ENCODE results near the gene MX2.

Gene MX2

GRCh38 chr21:41366522-41367151, 4.8 kb downstream of the MX2 start:
- DNase-seq: peak; percentile 25

DNA sequence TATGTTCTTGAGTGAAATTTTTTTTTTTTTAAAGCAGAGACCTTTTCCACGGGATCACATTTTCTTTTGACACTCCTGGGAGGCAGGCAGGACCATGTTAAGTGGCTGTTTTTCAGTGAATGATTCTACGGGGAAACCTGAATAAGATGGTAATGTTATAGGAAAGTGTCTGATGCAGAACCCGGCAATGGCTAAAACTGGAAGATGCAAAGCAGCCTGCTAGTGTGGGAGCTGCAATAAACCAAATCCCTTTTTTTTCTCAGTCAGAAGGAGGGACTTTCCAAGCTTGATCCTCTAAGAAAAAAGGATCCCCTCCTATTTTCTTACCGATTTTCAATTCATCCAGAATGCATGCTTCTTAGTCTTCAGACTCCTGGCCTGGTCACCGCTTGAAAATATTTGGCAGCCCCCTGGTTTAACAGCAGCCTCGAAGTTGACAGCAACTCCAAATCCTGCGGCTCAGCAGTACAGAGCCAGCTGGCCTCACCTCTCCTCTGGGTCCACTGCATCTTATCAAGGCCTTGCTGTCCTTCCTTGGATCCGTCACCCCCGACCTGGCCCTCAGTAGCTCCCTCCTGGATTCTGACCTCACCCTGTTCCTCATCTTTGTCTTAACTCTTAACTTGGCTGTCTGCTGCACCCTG, 5.6 kb downstream of the MX2 start:
- DNase-seq: no peak

GRCh38 chr21:41367945-41368734, 6.3 kb downstream of the MX2 start:
- no peak for DNase-seq

- no peak for DNase-seq
Observed at GRCh38 chr21:41368735-41369104, 6.9 kb downstream of the MX2 start.

- DNase-seq: no peak
Observed at GRCh38 chr21:41369105-41369919, 7.5 kb downstream of the MX2 start.

- peak; percentile 23 for DNase-seq
Observed at GRCh38 chr21:41369920-41370839, 8.4 kb downstream of the MX2 start.

GRCh38 chr21:41370840-41371684, 9.2 kb downstream of the MX2 start:
- no peak for DNase-seq

- DNase-seq: no peak
Observed at GRCh38 chr21:41371685-41372030, 9.8 kb downstream of the MX2 start.

- DNase-seq: no peak
Observed at GRCh38 chr21:41373253-41373652, 11.4 kb downstream of the MX2 start.

DNA sequence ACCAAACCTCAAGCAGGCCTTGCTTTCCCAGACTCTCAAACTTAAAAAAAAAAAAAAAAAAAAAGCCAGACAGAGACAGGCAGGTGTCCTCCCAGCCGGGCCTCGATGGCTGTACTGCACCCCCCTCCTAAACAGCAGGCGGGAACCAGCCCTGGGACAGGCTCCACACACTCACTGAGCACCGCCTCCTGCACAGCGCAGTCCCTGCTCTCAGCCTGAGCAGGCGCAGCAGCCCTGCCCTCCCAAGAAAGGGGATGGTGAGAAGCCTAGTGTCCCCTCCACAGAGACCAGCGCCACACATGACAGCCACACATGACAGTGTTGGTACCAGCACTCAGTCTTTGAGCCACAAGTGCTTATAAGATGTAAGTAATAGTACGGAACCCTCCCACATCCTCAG, 11.9 kb downstream of the MX2 start:
- no peak for DNase-seq

GRCh38 chr21:41374177-41374712, 12.4 kb downstream of the MX2 start:
- no peak for DNase-seq

DNA sequence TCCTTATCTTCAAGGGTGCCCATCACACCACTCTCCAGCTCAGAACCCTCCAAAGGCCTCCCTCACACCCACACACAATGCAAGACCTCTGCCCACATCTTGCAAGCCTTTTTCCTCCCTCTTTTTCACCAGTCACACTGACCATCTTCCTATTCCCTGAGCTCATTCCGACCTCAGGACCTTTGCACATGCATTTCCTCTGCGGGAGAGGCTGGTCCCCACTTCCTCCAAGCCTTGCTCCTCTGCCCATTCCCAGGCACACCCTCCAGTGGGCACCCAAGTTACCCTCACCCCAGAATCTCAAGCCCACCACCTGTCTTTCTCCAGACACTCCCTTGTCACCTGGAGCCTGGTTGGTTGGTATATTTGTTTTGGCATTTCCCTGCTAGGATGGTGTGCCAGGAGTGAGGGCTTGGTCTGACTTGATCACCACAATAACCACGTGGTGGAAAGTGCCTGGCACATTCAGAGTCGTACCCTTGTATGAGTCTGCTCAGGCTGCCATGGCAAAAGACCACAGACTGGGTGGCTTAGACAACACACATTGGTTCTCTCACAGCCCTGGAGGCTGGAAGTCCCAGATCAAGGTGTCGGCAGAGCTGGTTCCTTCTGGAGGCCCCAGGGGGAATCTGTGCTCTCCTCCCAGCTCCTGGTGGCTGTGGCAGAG, 13.2 kb downstream of the MX2 start:
- DNase-seq: no peak

GRCh38 chr21:41375875-41376274, 14.0 kb downstream of the MX2 start:
- DNase-seq: no peak

GRCh38 chr21:41377715-41378114, 15.9 kb downstream of the MX2 start:
- DNase-seq: no peak

DNA sequence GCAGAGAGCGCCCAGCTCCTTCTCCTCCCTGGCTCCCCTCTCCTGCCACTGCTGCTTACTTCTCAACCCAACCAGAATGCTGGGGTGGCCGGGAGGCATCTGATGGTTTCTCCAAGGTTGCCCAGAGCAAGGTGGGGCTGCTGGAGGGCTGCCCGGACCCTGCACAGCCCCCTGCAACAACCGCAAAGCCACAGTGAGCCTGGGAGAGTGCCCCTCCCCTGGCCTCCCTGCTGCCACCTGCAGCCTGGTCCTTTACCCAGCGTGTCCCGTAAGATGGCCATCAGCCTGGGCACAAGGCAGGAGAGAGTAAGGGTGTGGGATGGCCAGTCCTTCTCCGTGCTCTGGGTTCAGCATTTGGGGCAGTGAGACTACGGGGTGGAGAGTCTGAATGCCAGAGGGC, 17.0 kb downstream of the MX2 start:
- DNase-seq: no peak

GRCh38 chr21:41379901-41380300, 18.1 kb downstream of the MX2 start:
- DNase-seq: no peak

DNA sequence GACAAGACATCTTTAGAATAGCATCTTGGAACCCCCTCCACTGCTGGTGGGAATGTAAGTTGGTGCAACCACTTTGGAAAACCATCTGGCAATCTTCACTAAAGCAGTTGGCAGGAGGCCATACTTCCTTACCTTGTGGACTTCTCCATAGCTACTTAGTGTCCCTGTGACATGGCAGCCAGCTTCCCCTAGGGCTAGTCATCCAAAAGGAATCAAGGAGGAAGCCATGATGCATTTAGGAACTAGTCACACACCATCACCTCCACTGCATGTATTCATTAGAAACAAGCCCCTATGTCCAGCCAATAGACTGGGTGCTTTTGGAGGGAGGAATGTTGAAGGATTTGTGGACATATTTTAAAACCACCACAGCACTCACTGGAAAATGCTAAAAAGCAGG, 19.9 kb downstream of the MX2 start:
- DNase-seq: no peak

GRCh38 chr21:41387042-41387819, 25.4 kb downstream of the MX2 start:
- DNase-seq: no peak

GRCh38 chr21:41387824-41388223, 26.0 kb downstream of the MX2 start:
- DNase-seq: no peak

DNA sequence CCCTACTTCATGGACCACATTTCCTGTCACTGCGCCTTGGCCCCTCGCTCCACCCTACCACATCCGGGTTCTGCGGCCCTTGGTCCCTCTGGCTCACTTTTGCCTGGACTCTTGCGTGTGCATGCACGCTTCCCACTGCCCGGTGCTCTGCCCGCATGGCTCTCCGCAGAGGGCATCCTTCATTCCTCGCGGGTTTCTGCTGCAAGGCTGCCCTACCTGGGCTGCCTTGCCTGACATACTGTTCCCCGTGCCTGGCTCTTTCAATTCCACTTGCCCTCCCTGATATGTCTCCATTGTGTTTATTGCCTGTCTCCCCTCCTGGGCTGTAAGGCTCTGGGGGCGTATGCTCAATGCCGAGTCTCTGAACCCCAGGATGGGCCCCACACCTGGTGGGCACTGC, 26.4 kb downstream of the MX2 start:
- DNase-seq: no peak

All from NCI-H510A treated with DMSO at 0.1 percent for 48 hours (cell line).